MCF 10A (cell line): ENCODE measurements around the gene NUCKS1. TPM values are rescaled to one million over a fixed set of nuclear protein-coding genes. Genes with fewer than 3 reads are reported as not detected.

Experiments
- BruUV-seq: library from RNA; stranded (reverse); fragments of 400-500 nt; replicated peaks from 2 replicates; lab custom pipeline; 2021; lab: Mats Ljungman, UMichigan
- CTCF ChIA-PET: fragments of 300-600 bp; sonication (Branson Sonifier 250); formaldehyde crosslinking; extraction: SDS; loops from one replicate; lab custom pipeline; 2021; ENCODE audit warnings: antibody characterized with exemption, inconsistent platforms; lab: Yijun Ruan, JAX
- POLR2A ChIA-PET: fragments of 300-600, 350-650 bp; sonication (Branson Sonifier 250); formaldehyde crosslinking; extraction: SDS; loops from one replicate; lab custom pipeline; 2020; ENCODE audit warnings: antibody characterized with exemption, inconsistent platforms; lab: Yijun Ruan, JAX
- DNase-seq: peaks from one replicate; pipeline ENCODE4 v3.0.0-alpha.2; 2018; ENCODE audit not compliant: unreplicated experiment
- H3K27ac Mint-ChIP-seq: one replicate; pipeline ENCODE4 v1.8.0; 2022; ENCODE audit warnings: mild to moderate bottlenecking, low read depth, mixed read lengths; ENCODE audit not compliant: unreplicated experiment
- H3K27me3 Mint-ChIP-seq: one replicate; pipeline ENCODE4 v1.8.0; 2022; ENCODE audit warnings: mixed read lengths; ENCODE audit not compliant: insufficient read depth, unreplicated experiment
- H3K36me3 Mint-ChIP-seq: one replicate; pipeline ENCODE4 v1.8.0; 2022; ENCODE audit warnings: mild to moderate bottlenecking, moderate library complexity, mixed read lengths; ENCODE audit not compliant: insufficient read depth, unreplicated experiment
- H3K4me1 Mint-ChIP-seq: one replicate; pipeline ENCODE4 v1.8.0; 2022; ENCODE audit warnings: mixed read lengths; ENCODE audit not compliant: insufficient read depth, unreplicated experiment
- H3K4me3 Mint-ChIP-seq: one replicate; pipeline ENCODE4 v1.8.0; 2022; ENCODE audit warnings: mild to moderate bottlenecking, moderate library complexity, mixed read lengths; ENCODE audit not compliant: unreplicated experiment
- H3K9me3 Mint-ChIP-seq: one replicate; pipeline ENCODE4 v1.8.0; 2022; ENCODE audit warnings: mixed read lengths; ENCODE audit not compliant: unreplicated experiment
- intact Hi-C: fragments of 100-400 bp; cut with micrococcal nuclease; formaldehyde crosslinking; loops from 2 replicates; pipeline ENCODE4 v1.14.1; 2022
- total RNA-seq: library from RNA; stranded (reverse); gene quantifications from 2 replicates; pipeline ENCODE4 v1.2.3, GENCODE V29; 2022
- TF ChIP-seq, protein P1 (sequence below): fragments of 200-600 bp; IDR thresholded peaks from one replicate; pipeline ENCODE4 v1.8.0; 2022; ENCODE audit warnings: antibody characterized with exemption, mild to moderate bottlenecking; ENCODE audit not compliant: unreplicated experiment

Gene NUCKS1
- total RNA-seq, 1 experiment from 2014 or later, result 615 TPM

DNA sequence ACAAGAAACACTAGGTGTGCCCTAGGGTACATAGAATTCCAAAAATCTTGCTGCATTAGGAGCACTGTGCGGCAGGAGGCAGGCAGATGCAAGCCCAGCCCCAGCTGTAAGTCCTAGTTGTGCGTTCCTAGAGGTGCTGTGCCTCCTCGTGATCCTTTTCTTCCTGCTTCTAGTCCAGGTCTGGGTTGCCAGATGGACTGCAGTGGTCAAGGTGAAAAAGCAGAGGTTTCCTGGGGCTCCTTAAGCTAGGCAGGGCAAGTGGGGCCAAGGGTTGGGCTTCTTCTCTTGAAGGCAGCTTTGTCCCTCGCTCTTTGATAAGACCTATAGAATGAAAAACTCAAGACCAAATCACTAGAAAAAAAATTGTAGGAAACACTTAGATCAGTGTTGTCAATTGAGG is 48.1 kb downstream of the NUCKS1 start:
- Mint-ChIP-seq H3K4me3 (no peak overlapping the region), H3K27me3 (no peaks in the 10 kb centered on the region), H3K9me3 (no peaks in the 10 kb centered on the region), H3K27ac (no peak overlapping the region), H3K36me3 (peaks cover 61% of the 10 kb centered on the region), H3K4me1 (peaks cover 6% of the 10 kb centered on the region)
- BruUV-seq, result no TSS peak
- ChIA-PET POLR2A (interaction anchor here (0.5 to 1.3 kb wide), 3 partner anchors 12 to 65 kb away, joined by 3 to 4 read pairs (median 4); no protein-coding TSS in a partner anchor), CTCF (interaction anchor here (0.6 to 5.8 kb wide), 6 partner anchors 9 to 560 kb away, joined by 3 to 61 read pairs (median 7); no protein-coding TSS in a partner anchor)
- no peak for DNase-seq
- intact Hi-C loops, result no loop called here
- TF ChIP-seq, protein P1, sequence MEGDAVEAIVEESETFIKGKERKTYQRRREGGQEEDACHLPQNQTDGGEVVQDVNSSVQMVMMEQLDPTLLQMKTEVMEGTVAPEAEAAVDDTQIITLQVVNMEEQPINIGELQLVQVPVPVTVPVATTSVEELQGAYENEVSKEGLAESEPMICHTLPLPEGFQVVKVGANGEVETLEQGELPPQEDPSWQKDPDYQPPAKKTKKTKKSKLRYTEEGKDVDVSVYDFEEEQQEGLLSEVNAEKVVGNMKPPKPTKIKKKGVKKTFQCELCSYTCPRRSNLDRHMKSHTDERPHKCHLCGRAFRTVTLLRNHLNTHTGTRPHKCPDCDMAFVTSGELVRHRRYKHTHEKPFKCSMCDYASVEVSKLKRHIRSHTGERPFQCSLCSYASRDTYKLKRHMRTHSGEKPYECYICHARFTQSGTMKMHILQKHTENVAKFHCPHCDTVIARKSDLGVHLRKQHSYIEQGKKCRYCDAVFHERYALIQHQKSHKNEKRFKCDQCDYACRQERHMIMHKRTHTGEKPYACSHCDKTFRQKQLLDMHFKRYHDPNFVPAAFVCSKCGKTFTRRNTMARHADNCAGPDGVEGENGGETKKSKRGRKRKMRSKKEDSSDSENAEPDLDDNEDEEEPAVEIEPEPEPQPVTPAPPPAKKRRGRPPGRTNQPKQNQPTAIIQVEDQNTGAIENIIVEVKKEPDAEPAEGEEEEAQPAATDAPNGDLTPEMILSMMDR, result no peak

DNA sequence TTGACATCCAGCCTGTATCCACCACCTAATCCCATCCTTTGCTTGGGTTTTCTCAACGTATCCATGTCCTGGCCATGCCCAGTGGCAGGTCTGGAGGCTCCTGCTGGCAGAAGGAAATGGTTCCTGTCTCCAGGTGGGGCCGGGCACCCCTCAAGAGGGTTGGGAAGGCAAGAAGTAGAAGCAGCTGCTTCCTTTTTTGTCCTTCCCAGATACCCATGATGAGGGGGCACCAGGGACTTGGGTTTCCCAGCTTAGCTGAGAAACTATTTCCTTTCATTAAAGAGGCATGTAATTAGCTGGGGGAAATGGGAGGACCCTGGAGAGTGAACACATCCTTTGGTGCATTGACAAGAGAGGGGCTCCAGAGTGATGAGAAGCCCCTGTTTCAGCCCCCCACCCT is 48.6 kb downstream of the NUCKS1 start:
- Mint-ChIP-seq H3K4me3 (no peak overlapping the region), H3K4me1 (peaks cover 6% of the 10 kb centered on the region), H3K9me3 (no peaks in the 10 kb centered on the region), H3K27me3 (no peaks in the 10 kb centered on the region), H3K27ac (no peak overlapping the region), H3K36me3 (peaks cover 56% of the 10 kb centered on the region)
- POLR2A ChIA-PET, result interaction anchor here (0.9 to 1.6 kb wide), 5 partner anchors 8 to 64 kb away, joined by 3 to 11 read pairs (median 3); no protein-coding TSS in a partner anchor
- DNase-seq, result no peak
- intact Hi-C loops, result no loop called here
- BruUV-seq, result no TSS peak
- TF ChIP-seq, protein P1, result no peak
- CTCF ChIA-PET, result interaction anchor here (0.6 to 5.8 kb wide), 4 partner anchors 9 to 559 kb away, joined by 3 to 61 read pairs (median 23); no protein-coding TSS in a partner anchor

DNA sequence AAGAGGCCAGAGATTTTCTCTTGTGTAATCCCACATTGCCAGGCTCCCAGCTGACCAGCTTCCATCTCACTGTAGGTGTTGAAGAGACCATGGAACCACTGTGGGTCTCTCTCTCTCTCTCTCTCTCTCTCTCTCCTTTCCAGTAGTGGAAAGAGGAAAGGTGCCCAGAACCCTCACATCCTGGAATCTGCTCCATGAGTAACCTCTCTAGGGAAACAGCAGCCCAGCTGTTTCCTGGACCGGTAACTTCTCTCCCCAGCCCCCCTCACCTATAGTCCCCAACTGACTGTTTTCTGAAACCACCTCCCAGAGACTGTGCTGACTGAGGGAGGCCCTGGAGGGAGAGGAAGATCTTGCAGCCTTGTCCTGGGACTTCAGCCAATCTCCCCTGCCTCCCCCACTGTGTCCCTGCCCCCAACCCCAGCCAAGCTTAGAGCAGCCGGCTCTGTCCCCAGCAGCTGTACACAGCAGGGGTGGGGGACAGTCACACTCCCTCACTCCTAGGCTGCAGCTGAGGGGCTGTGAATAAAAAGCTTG is 49.0 kb downstream of the NUCKS1 start:
- Mint-ChIP-seq H3K4me1 (peaks cover 6% of the 10 kb centered on the region), H3K9me3 (no peaks in the 10 kb centered on the region), H3K27ac (no peak overlapping the region), H3K36me3 (peaks cover 51% of the 10 kb centered on the region), H3K4me3 (no peak overlapping the region), H3K27me3 (no peaks in the 10 kb centered on the region)
- TF ChIP-seq, protein P1, result no peak
- ChIA-PET POLR2A (interaction anchor here (0.8 to 1.6 kb wide), 7 partner anchors 8 to 64 kb away, joined by 3 to 11 read pairs (median 3); no protein-coding TSS in a partner anchor), CTCF (interaction anchor here (0.5 to 5.8 kb wide), 5 partner anchors 10 to 1008 kb away, joined by 3 to 61 read pairs (median 4); no protein-coding TSS in a partner anchor)
- BruUV-seq, result no TSS peak
- peak; percentile 33 for DNase-seq
- intact Hi-C loops, result no loop called here

DNA sequence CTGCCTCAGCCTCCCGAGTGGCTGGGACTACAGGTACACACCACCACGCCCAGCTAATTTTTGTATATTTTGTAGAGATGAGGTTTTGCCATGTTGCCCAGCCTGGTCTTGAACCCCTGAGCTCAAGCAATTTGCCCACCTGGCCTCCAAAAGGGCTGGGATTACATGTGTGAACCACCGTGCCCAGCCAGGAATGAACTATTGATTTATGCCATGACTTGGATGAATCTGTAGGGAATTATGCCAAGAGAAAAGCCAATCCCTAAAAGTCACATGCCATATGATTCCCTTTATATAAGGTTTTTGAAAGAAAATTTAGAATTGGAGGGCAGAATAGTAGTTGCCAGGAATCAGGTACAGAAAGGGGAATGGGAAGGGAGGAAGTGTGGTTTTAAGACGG is 50.6 kb downstream of the NUCKS1 start:
- H3K27me3 Mint-ChIP-seq, result no peaks in the 10 kb centered on the region
- H3K9me3 Mint-ChIP-seq, result no peaks in the 10 kb centered on the region
- CTCF ChIA-PET, result interaction anchor here (0.6 to 14.3 kb wide), 3 partner anchors 13 to 40 kb away, joined by 3 to 129 read pairs (median 61); no protein-coding TSS in a partner anchor
- H3K36me3 Mint-ChIP-seq, result peaks cover 36% of the 10 kb centered on the region
- intact Hi-C loops, result no loop called here
- TF ChIP-seq, protein P1, result no peak
- no peak overlapping the region for H3K4me3 Mint-ChIP-seq
- no peak for DNase-seq
- no peak overlapping the region for H3K27ac Mint-ChIP-seq
- POLR2A ChIA-PET, result interaction anchor here (1.0 kb wide), 1 partner anchor 8 kb away, joined by 3 read pairs; no protein-coding TSS in a partner anchor
- H3K4me1 Mint-ChIP-seq, result peaks cover 6% of the 10 kb centered on the region
- no TSS peak for BruUV-seq
